CD4-positive, alpha-beta T cell (primary cell): ENCODE data around the gene ANKRD60. TPM values are rescaled to one million over a fixed set of nuclear protein-coding genes. Genes with fewer than 3 reads are reported as not detected.

Experiments
- ATAC-seq: fragments of 200-7000 bp; cut with Tn5 transposase; one replicate; pipeline ENCODE4 v1.10.0; 2022; ENCODE audit warnings: mild to moderate bottlenecking; ENCODE audit not compliant: poor library complexity
- CTCF ChIA-PET: fragments of 350-600 bp; sonication (Branson Sonifier 250); formaldehyde crosslinking; loops from one replicate; lab custom pipeline; 2021; ENCODE audit warnings: antibody characterized with exemption, inconsistent platforms; lab: Charles Lee
- POLR2A ChIA-PET: fragments of 350-600 bp; sonication (Branson Sonifier 250); formaldehyde crosslinking; loops from one replicate; lab custom pipeline; 2021; ENCODE audit warnings: antibody characterized with exemption, inconsistent platforms; lab: Charles Lee
- DNase-seq, 14 experiments: peaks; one replicate each; pipeline ENCODE4 v3.0.0-alpha.2; 2013 to 2020; ENCODE audit warnings: mixed read lengths in 2 of 14
- H3K27ac ChIP-seq, 2 donors: one replicate each; pipeline versions ENCODE4 v1.5.1 to v1.7.0; 2013; ENCODE audit warnings: low read length in 2 of 2, low read depth in 1 of 2, mild to moderate bottlenecking in 1 of 2
- H3K27me3 ChIP-seq, 2 experiments: 1 replicate in 1 of 2; 2 replicates in 1 of 2; pipeline versions ENCODE4 v1.6.1 to v1.7.0; 2013; ENCODE audit warnings: low read length in 2 of 2, control low read depth in 1 of 2, mild to moderate bottlenecking in 1 of 2, moderate library complexity in 1 of 2; ENCODE audit not compliant: insufficient read depth in 2 of 2, control insufficient read depth in 1 of 2
- H3K36me3 ChIP-seq: one replicate; pipeline ENCODE4 v1.6.1; 2013; ENCODE audit warnings: low read length, control low read depth; ENCODE audit not compliant: insufficient read depth
- H3K4me1 ChIP-seq: one replicate; pipeline ENCODE4 v1.6.1; 2013; ENCODE audit warnings: low read length, control low read depth; ENCODE audit not compliant: insufficient read depth
- H3K4me3 ChIP-seq: one replicate; pipeline ENCODE4 v1.5.1; 2013; ENCODE audit warnings: mild to moderate bottlenecking, low read length, moderate library complexity
- H3K9me3 ChIP-seq, 2 experiments: 1 replicate in 1 of 2; 2 replicates in 1 of 2; pipeline versions ENCODE4 v1.6.1 to v1.7.0; 2013; ENCODE audit warnings: low read length in 2 of 2, mild to moderate bottlenecking in 2 of 2, control low read depth in 1 of 2, moderate library complexity in 1 of 2; ENCODE audit not compliant: control insufficient read depth in 1 of 2, insufficient read depth in 1 of 2
- H3K27ac Mint-ChIP-seq: one replicate; pipeline ENCODE4 v1.8.0; 2020; ENCODE audit warnings: mixed read lengths
- H3K27me3 Mint-ChIP-seq: one replicate; pipeline ENCODE4 v1.8.0; 2021; ENCODE audit warnings: mixed read lengths
- H3K36me3 Mint-ChIP-seq: one replicate; pipeline ENCODE4 v1.8.0; 2021; ENCODE audit warnings: low read depth, mixed read lengths
- H3K4me1 Mint-ChIP-seq: one replicate; pipeline ENCODE4 v1.8.0; 2021; ENCODE audit warnings: low read depth, mixed read lengths
- H3K4me3 Mint-ChIP-seq: one replicate; pipeline ENCODE4 v1.8.0; 2020; ENCODE audit warnings: mild to moderate bottlenecking, mixed read lengths
- H3K9me3 Mint-ChIP-seq: one replicate; pipeline ENCODE4 v1.8.0; 2020; ENCODE audit warnings: mixed read lengths
- intact Hi-C, 2 experiments: fragments of 100-400 bp; cut with DNase I in 1 of 2; cut with micrococcal nuclease in 1 of 2; formaldehyde crosslinking; loops; one replicate each; pipeline versions ENCODE4 v1.15.1 to v1.9.0; 2023 to 2025; cut with DNase I, micrococcal nuclease
- total RNA-seq, 174 experiments: library from RNA in 2 of 174; stranded (reverse) in 2 of 174; gene quantifications; one replicate each; pipeline ENCODE4 v1.2.3 and lab custom pipeline; 2021 to 2026
- TF ChIP-seq, protein P1 (sequence below): fragments of 200-600 bp; IDR thresholded peaks from one replicate; pipeline ENCODE4 v1.8.0; 2022; ENCODE audit warnings: antibody characterized with exemption, mild to moderate bottlenecking

ANKRD60 gene
- total RNA-seq, 2 experiments from 2014 or later = not detected

DNA sequence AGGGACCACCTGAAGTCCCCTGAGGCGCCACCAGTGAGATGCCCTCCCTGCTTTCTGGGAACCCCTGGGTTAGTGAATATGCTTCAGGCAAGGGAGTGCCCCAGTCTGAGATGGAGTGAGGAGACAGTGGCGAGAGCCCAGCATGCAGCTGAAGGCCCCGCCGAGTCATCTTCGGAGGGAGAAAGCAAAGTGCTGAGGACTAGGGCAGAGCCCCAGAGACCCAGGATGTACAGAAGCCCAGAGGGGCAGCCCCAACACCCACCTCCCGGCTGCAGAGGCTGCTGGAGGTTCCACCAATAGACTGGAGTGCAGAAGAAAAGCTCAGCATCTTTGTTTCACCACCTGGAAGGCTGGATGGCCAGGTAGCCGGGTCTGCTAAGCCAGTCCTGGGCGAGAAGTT, 14.1 kb downstream of the ANKRD60 start:
- Histone ChIP-seq H3K36me3 (no peaks in the 10 kb centered on the region), H3K27me3 (peaks cover 0 to 12% of the 10 kb centered on the region in 2 experiments), H3K4me3 (no peak overlapping the region), H3K27ac (no peak overlapping the region), H3K4me1 (peaks cover 9% of the 10 kb centered on the region), H3K9me3 (peaks cover 6 to 9% of the 10 kb centered on the region in 2 experiments)
- H3K4me3 Mint-ChIP-seq = no peak overlapping the region
- no peaks in the 10 kb centered on the region for H3K36me3 Mint-ChIP-seq
- DNase-seq (no peak), ATAC-seq (no peak)
- TF ChIP-seq, protein P1, sequence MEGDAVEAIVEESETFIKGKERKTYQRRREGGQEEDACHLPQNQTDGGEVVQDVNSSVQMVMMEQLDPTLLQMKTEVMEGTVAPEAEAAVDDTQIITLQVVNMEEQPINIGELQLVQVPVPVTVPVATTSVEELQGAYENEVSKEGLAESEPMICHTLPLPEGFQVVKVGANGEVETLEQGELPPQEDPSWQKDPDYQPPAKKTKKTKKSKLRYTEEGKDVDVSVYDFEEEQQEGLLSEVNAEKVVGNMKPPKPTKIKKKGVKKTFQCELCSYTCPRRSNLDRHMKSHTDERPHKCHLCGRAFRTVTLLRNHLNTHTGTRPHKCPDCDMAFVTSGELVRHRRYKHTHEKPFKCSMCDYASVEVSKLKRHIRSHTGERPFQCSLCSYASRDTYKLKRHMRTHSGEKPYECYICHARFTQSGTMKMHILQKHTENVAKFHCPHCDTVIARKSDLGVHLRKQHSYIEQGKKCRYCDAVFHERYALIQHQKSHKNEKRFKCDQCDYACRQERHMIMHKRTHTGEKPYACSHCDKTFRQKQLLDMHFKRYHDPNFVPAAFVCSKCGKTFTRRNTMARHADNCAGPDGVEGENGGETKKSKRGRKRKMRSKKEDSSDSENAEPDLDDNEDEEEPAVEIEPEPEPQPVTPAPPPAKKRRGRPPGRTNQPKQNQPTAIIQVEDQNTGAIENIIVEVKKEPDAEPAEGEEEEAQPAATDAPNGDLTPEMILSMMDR = no peak
- H3K4me1 Mint-ChIP-seq = no peaks in the 10 kb centered on the region
- ChIA-PET POLR2A (no interaction called here), CTCF (no interaction called here)
- peaks cover 32% of the 10 kb centered on the region for H3K27me3 Mint-ChIP-seq
- intact Hi-C loops = no loop called here
- peaks cover 5% of the 10 kb centered on the region for H3K9me3 Mint-ChIP-seq
- H3K27ac Mint-ChIP-seq = no peak overlapping the region

GRCh38 chr20:58213716-58214115, 14.7 kb downstream of the ANKRD60 start:
- H3K27me3 ChIP-seq = peaks cover 0 to 9% of the 10 kb centered on the region in 2 experiments
- Mint-ChIP-seq H3K4me1 (no peaks in the 10 kb centered on the region), H3K27me3 (peaks cover 26% of the 10 kb centered on the region), H3K4me3 (no peak overlapping the region), H3K9me3 (no peaks in the 10 kb centered on the region), H3K36me3 (no peaks in the 10 kb centered on the region), H3K27ac (no peak overlapping the region)
- peaks cover 9% of the 10 kb centered on the region for H3K4me1 ChIP-seq
- no peak for ATAC-seq
- CTCF ChIA-PET = no interaction called here
- no peaks in the 10 kb centered on the region for H3K36me3 ChIP-seq
- H3K4me3 ChIP-seq = no peak overlapping the region
- TF ChIP-seq, protein P1 = no peak
- H3K9me3 ChIP-seq = peaks cover 0 to 6% of the 10 kb centered on the region in 2 experiments
- POLR2A ChIA-PET = no interaction called here
- intact Hi-C loops = no loop called here
- DNase-seq = no peak
- H3K27ac ChIP-seq = no peak overlapping the region

GRCh38 chr20:58213121-58213520, 15.3 kb downstream of the ANKRD60 start:
- intact Hi-C loops = no loop called here
- Histone ChIP-seq H3K27ac (no peak overlapping the region), H3K27me3 (peaks cover 0 to 9% of the 10 kb centered on the region in 2 experiments), H3K4me3 (no peak overlapping the region), H3K9me3 (peaks cover 0 to under 1% of the 10 kb centered on the region in 2 experiments), H3K4me1 (peaks cover 9% of the 10 kb centered on the region), H3K36me3 (no peaks in the 10 kb centered on the region)
- DNase-seq (no peak), ATAC-seq (no peak)
- Mint-ChIP-seq H3K9me3 (no peaks in the 10 kb centered on the region), H3K27me3 (peaks cover 20% of the 10 kb centered on the region), H3K4me3 (no peak overlapping the region), H3K27ac (no peak overlapping the region), H3K36me3 (no peaks in the 10 kb centered on the region), H3K4me1 (no peaks in the 10 kb centered on the region)
- ChIA-PET POLR2A (no interaction called here), CTCF (no interaction called here)
- TF ChIP-seq, protein P1 = no peak
